DMS153 treated with DMSO at 0.1 percent for 48 hours (cell line): ENCODE measurements around the gene XPO6.
"Not testable (repeated sequence)": the region's sequence is repeated elsewhere in the genome, so short reads cannot be mapped to it uniquely, and the experiment has no call there.

Source experiments
- DNase-seq: peaks from one replicate; lab custom pipeline; 2025; ENCODE audit not compliant: unreplicated experiment; lab: John Stamatoyannopoulos, UW

XPO6 gene

GRCh38 chr16:28211758-28212531 is at the start of gene XPO6:
Gene XPO6, minus strand, starts transcription at chr16:28211965. Its CDS starts 597 bp downstream, at chr16:28211368.
- peak; percentile 90 for DNase-seq

GRCh38 chr16:28260193-28260592 is 48.4 kb upstream of the XPO6 start:
- DNase-seq = no peak

- no peak for DNase-seq
Measured at GRCh38 chr16:28259781-28260150, 48.0 kb upstream of the XPO6 start.

- no peak for DNase-seq
Measured at GRCh38 chr16:28259091-28259780, 47.5 kb upstream of the XPO6 start.

- no peak for DNase-seq
Measured at GRCh38 chr16:28258567-28258966, 46.8 kb upstream of the XPO6 start.

GRCh38 chr16:28257256-28257655 is 45.5 kb upstream of the XPO6 start:
- DNase-seq = no peak

GRCh38 chr16:28255838-28256237 is 44.1 kb upstream of the XPO6 start:
- no peak for DNase-seq

- DNase-seq = no peak
Measured at GRCh38 chr16:28254158-28254557, 42.4 kb upstream of the XPO6 start.

GRCh38 chr16:28250999-28251398 is 39.2 kb upstream of the XPO6 start:
- DNase-seq = no peak

- DNase-seq = not testable (repeated sequence)
Measured at GRCh38 chr16:28249483-28249882, 37.7 kb upstream of the XPO6 start.

GRCh38 chr16:28241924-28242323 is 30.2 kb upstream of the XPO6 start:
- DNase-seq = no peak

GRCh38 chr16:28237754-28238357 is 26.1 kb upstream of the XPO6 start:
- no peak for DNase-seq

- no peak for DNase-seq
Measured at GRCh38 chr16:28231763-28232162, 20.0 kb upstream of the XPO6 start.

- DNase-seq = not testable (repeated sequence)
Measured at GRCh38 chr16:28223909-28224308, 12.1 kb upstream of the XPO6 start.

GRCh38 chr16:28219777-28220176 is 8.0 kb upstream of the XPO6 start:
- DNase-seq = not testable (repeated sequence)

- no peak for DNase-seq
Measured at GRCh38 chr16:28219282-28219681, 7.5 kb upstream of the XPO6 start.

GRCh38 chr16:28218109-28218508 is 6.3 kb upstream of the XPO6 start:
- no peak for DNase-seq

GRCh38 chr16:28217326-28217725 is 5.6 kb upstream of the XPO6 start:
- DNase-seq = no peak

- DNase-seq = no peak
Measured at GRCh38 chr16:28213396-28213795, 1.6 kb upstream of the XPO6 start.

GRCh38 chr16:28212532-28212873 is 738 bp upstream of the XPO6 start:
- no peak for DNase-seq

GRCh38 chr16:28210979-28211588 is 681 bp downstream of the XPO6 start:
- DNase-seq = no peak

GRCh38 chr16:28210264-28210663 is 1.5 kb downstream of the XPO6 start:
- no peak for DNase-seq
